Gastrocnemius medialis (tissue), 4 donors: ENCODE measurements around the gene EMC6.

Experiments
- POLR2A ChIP-seq, 2 donors: fragments of 450-650 bp; IDR thresholded peaks; one replicate each; pipeline ENCODE4 v1.6.1; 2017; ENCODE audit warnings: antibody characterized with exemption in 2 of 2, mild to moderate bottlenecking in 2 of 2, moderate library complexity in 2 of 2
- TF ChIP-seq, protein P1 (sequence below), 5 experiments: fragments of 450-650 bp in 3 of 5; fragments of 200-600 bp in 2 of 5; sonication (generic) in 2 of 5; IDR thresholded peaks in 4 of 5; conservative IDR thresholded peaks in 1 of 5; 1 replicate in 4 of 5; 2 replicates in 1 of 5; pipeline ENCODE4 v1.5.1; 2016 to 2019; ENCODE audit warnings: antibody characterized with exemption in 5 of 5, mild to moderate bottlenecking in 3 of 5, moderate library complexity in 3 of 5

DNA sequence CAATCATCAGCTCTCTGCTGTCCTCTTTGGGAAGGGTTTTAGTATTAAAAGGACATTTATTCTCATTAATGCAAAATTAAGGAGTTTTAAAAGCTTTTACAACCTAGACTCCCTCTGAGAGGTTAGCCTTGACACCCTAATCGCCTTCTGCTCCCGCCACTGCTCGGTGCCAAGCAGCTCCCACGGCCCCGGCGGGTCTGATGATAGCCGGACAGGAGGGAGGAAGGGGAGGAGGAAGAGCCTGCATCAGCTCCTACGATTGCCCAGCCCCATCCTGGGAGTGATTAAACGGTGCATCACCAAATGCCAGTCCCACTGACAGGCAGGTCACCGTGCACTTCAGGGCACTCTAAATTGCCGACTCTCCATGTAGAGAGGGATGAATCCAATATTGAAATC is 40.8 kb upstream of the EMC6 start:
- TF ChIP-seq, protein P1, sequence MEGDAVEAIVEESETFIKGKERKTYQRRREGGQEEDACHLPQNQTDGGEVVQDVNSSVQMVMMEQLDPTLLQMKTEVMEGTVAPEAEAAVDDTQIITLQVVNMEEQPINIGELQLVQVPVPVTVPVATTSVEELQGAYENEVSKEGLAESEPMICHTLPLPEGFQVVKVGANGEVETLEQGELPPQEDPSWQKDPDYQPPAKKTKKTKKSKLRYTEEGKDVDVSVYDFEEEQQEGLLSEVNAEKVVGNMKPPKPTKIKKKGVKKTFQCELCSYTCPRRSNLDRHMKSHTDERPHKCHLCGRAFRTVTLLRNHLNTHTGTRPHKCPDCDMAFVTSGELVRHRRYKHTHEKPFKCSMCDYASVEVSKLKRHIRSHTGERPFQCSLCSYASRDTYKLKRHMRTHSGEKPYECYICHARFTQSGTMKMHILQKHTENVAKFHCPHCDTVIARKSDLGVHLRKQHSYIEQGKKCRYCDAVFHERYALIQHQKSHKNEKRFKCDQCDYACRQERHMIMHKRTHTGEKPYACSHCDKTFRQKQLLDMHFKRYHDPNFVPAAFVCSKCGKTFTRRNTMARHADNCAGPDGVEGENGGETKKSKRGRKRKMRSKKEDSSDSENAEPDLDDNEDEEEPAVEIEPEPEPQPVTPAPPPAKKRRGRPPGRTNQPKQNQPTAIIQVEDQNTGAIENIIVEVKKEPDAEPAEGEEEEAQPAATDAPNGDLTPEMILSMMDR (IDR thresholded peaks at IDR 0.05 in 4 of 5, conservative IDR thresholded peaks at IDR 0.05 in 1 of 5), result no peak
- TF ChIP-seq POLR2A (IDR thresholded peaks at IDR 0.05), result no peak
